Measurements from ENCODE around the gene THEMIS. TPM values are rescaled to one million over a fixed set of nuclear protein-coding genes. Genes with fewer than 3 reads are reported as not detected.

THEMIS gene

Small RNA genes lying within 50 kb of the gene (small RNA-seq; reads per million reads assigned to genes)
- gene MRPS17P5 (ENCODE audit: insufficient read depth), result not detected

All from mesendoderm (in vitro differentiated cells).